ENCODE results near the gene OR5D18.
"Not testable (repeated sequence)": the region's sequence is repeated elsewhere in the genome, so short reads cannot be mapped to it uniquely, and the experiment has no call there.

The OR5D18 gene

DNA sequence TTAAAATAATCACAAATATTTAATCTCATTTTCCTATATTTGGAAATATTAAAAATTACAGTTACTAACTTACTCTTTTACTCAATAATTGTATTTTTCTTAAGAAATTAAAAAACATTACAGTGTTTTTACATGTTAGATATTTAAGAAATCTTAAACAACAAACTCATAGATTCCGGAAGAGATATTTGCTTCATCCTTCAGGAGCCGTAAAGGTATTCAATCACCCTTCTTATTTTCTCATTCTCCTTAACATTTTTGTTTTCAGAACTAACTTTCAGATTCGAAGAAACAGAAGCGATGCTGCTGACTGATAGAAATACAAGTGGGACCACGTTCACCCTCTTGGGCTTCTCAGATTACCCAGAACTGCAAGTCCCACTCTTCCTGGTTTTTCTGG is at the start of gene OR5D18:
Gene OR5D18, plus strand, starts transcription at position 301 of the 400 bp plus-strand sequence. Its CDS starts 0 bp downstream, at position 301.
- DNase-seq (ENCODE audit: low read depth) = no peak

DNA sequence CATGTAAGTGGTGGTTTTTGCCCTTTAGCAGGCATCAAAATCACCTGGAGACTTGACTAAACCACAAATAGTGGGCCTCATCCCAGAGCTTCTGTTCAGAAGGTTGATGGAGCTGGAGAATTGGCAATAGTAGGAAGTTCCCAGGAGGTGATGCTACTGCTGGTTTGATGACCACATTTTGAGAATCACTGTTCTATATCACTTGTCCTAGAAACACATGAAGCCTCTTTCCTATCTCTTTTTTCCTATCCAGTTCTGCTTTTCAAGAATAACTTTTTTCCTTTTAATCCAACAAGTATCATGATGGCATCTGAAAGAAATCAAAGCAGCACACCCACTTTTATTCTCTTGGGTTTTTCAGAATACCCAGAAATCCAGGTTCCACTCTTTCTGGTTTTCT is 46.3 kb upstream of the OR5D18 start, which contains the start of gene OR5D13:
Gene OR5D13, plus strand, starts transcription at position 301 of the 400 bp plus-strand sequence. Its CDS starts 0 bp downstream, at position 301.
- DNase-seq (ENCODE audit: low read depth) = no peak

DNA sequence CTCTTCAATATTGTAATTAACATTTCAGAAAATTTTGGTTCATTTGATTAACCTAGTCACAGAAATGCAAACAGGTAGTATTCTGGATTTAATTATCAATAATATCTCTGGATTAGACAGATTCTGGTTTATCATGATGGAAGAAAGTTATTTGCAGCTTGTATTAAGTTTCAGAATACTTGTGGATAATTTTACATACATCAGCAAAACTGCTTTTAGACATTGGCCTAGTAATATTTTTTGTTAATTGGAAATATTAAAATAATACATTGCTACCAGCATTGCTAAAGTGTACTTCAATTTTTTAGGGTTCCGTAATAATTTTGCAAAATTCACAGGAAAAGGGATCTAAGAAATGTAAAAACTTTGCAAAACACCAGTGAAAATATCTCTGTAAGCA is 27.8 kb upstream of the OR5D18 start:
- no peak for DNase-seq (ENCODE audit: low read depth)

GRCh38 chr11:55793321-55793720 is 26.1 kb upstream of the OR5D18 start:
- DNase-seq (ENCODE audit: low read depth) = no peak

- no peak for DNase-seq (ENCODE audit: low read depth)
Measured at GRCh38 chr11:55795256-55795655, 24.2 kb upstream of the OR5D18 start, which contains the start of gene OR5D14. Gene OR5D14 (plus strand): TSS chr11:55795556. CDS start chr11:55795556, 0 bp downstream.

DNA sequence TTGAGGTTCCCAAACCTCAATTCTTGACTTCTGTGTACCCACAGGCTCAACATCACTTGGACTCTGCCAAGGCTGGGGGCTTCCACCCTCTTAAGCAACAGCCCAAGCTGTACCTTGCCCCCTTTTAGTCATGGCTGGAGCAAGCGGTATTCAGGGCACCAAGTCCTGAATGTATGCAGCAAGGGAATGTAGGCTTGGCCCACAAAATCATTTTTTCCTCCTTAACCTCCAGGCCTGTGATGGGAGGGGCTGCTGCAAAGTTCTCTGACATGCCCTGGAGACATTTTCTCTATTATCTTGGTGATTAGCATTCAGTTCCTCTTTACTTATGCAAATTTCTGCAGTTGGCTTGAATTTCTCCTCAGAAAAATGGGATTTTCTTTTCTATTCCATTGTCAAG is 13.2 kb upstream of the OR5D18 start:
- DNase-seq (ENCODE audit: low read depth) = no peak

- DNase-seq (ENCODE audit: low read depth) = no peak
Measured at GRCh38 chr11:55811067-55811466, 8.4 kb upstream of the OR5D18 start, which contains the start of gene OR5L1. Gene OR5L1 (plus strand): TSS chr11:55811367. CDS start chr11:55811467, 100 bp downstream.

GRCh38 chr11:55826919-55827318 is 7.5 kb downstream of the OR5D18 start, which contains the start of gene OR5L2:
Gene OR5L2 (plus strand): TSS chr11:55827219. CDS start chr11:55827219, 0 bp downstream.
- DNase-seq (ENCODE audit: low read depth) = no peak

DNA sequence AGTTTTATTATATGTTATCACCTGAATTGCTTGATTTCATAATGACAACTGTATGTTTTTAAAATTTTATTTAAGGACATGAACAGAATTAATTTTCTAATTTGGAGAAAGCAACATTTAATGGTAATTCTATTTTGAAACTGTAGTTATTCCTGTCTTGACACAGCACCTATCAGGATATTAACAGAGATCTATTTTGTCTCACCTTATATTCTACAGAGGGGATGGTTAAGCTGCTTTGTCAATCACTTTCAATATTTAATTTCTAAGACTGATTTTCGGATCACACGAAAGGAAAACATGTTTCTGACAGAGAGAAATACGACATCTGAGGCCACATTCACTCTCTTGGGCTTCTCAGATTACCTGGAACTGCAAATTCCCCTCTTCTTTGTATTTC is 19.0 kb downstream of the OR5D18 start, which contains the start of gene OR5D16:
Gene OR5D16, plus strand, starts transcription at position 301 of the 400 bp plus-strand sequence. Its CDS starts 0 bp downstream, at position 301.
- no peak for DNase-seq (ENCODE audit: low read depth)

- no peak for DNase-seq (ENCODE audit: low read depth)
Measured at GRCh38 chr11:55847453-55847852, 28.0 kb downstream of the OR5D18 start.

GRCh38 chr11:55849037-55849436 is 29.6 kb downstream of the OR5D18 start:
- no peak for DNase-seq (ENCODE audit: low read depth)

- DNase-seq (ENCODE audit: low read depth) = no peak
Measured at GRCh38 chr11:55852141-55852540, 32.7 kb downstream of the OR5D18 start.

DNA sequence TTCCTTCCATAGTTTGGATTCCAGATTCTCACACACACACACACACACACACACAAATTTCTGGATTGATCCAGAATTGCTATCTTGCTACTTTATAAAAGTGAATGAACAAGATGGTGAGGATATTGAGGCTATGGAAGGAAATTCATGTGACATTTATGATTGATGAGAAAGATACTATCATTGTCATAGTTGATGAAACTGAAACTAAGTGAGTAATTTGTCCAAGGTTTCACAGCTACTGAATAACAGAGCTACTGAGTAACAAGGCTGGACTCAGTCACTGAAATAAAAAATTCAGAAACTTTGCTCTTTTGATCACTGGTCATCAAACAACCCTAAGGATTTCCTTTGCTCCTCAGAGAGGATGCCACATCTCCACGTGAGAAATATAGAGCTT is 35.3 kb downstream of the OR5D18 start:
- DNase-seq (ENCODE audit: low read depth) = no peak

DNA sequence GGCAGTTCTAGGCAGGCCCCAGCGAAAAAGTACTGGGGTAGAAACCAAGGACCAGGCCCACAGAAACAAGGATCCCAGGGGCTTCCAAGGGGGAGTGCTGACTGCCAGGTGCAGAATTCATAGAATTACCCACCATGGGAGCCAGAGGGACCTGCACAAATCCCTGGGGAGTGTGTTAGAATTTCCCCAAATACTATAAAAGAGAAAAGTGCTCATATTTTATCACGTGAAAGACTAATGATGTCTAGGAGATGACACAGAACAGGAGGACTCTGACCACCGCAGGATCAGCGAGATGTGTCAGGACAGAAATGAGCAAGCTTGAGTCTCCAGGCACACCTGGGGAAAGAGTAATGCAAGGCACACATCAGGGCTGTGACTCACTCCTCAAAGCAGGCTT is 47.9 kb downstream of the OR5D18 start:
- DNase-seq (ENCODE audit: low read depth) = not testable (repeated sequence)
